ENCODE data around the gene CYSLTR2.
"Not testable (repeated sequence)": the region's sequence is repeated elsewhere in the genome, so short reads cannot be mapped to it uniquely, and the experiment has no call there.

CYSLTR2 gene

GRCh38 chr13:48693998-48694397 is 40.3 kb downstream of the CYSLTR2 start:
- DNase-seq (ENCODE audit: low read depth in 2 of 2): no peak

DNA sequence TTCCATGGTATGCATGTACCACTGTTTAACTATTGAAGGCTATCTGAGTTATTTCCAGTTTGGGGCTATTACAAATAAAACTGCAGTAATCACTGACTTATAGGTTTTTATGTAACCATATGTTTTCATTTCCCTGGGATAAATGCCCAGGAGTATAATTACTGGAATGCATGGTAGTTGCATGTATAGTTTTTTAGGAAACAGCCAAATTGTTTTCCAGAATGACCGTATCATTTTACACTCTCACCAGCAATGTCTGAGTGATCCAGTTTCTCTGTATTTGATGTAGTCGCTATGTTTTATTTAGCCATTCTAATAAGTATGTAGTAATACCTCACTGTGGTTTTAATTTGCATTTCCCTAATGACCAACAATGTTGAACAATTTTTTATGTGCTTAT is 42.0 kb downstream of the CYSLTR2 start:
- no peak for DNase-seq (ENCODE audit: low read depth in 2 of 2)

DNA sequence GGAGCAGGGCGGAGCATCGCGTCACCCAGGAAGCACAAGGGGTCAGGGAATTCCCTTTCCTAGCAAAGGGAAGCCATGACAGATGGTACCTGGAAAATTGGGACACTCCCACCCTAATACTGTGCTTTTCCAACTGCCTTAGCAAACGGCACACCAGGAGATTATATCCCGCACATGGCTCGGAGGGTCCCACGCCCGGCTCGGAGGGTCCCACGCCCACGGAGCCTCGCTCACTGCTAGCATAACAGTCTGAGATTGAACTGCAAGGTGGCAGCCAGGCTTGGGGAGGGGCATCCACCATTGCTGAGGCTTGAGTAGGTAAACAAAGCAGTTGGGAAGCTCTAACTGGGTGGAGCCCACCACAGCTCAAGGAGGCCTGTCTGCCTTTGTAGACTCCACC is 42.9 kb downstream of the CYSLTR2 start:
- not testable (repeated sequence) for DNase-seq (ENCODE audit: low read depth in 2 of 2)

GRCh38 chr13:48707405-48707804 is 53.7 kb downstream of the CYSLTR2 start:
- no peak for DNase-seq (ENCODE audit: low read depth in 2 of 2)

GRCh38 chr13:48708764-48709163 is 55.0 kb downstream of the CYSLTR2 start:
- no peak for DNase-seq (ENCODE audit: low read depth in 2 of 2)

- DNase-seq (ENCODE audit: low read depth in 2 of 2): no peak
Measured at GRCh38 chr13:48709213-48709612, 55.5 kb downstream of the CYSLTR2 start.

DNA sequence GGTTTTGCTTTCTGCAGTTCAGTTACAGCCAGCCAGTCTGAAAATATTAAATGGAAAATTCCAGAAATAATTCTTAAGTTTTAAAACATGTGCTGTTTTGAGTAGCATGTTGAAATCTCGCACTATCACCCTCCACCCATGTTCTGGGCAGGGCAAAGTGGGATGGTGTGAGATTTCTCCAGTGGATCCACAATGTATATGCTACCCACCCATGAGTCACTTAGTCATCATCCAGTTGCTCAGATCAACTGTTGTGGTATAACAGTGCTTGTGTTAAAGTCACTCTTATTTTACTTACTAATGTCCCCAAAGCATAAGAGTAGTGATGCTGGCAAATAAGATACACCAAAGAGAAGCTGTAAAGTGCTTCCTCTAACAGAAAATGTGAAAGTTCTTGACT is 56.4 kb downstream of the CYSLTR2 start:
- no peak for DNase-seq (ENCODE audit: low read depth in 2 of 2)

GRCh38 chr13:48712141-48712540 is 58.4 kb downstream of the CYSLTR2 start:
- no peak for DNase-seq (ENCODE audit: low read depth in 2 of 2)

- DNase-seq (ENCODE audit: low read depth in 2 of 2): no peak
Measured at GRCh38 chr13:48715977-48716376, 62.2 kb downstream of the CYSLTR2 start.

- DNase-seq (ENCODE audit: low read depth in 2 of 2): no peak
Measured at GRCh38 chr13:48720621-48721020, 66.9 kb downstream of the CYSLTR2 start.

- no peak for DNase-seq (ENCODE audit: low read depth in 2 of 2)
Measured at GRCh38 chr13:48723168-48723567, 69.4 kb downstream of the CYSLTR2 start.

DNA sequence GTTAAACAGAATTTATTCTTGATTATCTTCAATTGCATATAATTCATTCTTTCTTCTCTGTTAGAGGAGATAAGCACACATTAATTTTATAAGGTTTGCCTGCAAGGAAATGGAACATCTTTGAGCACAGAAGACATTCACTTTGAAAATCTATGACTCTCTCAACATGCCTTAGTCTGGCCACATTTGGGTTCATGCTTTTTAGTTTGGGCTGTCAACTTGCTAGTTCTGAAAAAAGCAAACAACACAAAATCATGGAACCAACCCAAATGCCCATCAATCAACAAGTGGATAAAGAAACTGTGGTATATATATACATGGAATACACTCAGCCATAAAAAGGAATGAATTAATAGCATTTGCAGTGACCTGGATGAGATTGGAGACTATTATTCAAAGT is 71.5 kb downstream of the CYSLTR2 start:
- no peak for DNase-seq (ENCODE audit: low read depth in 2 of 2)

GRCh38 chr13:48726711-48727110 is 73.0 kb downstream of the CYSLTR2 start:
- no peak for DNase-seq (ENCODE audit: low read depth in 2 of 2)

GRCh38 chr13:48727241-48728011 is 73.7 kb downstream of the CYSLTR2 start:
- no peak for DNase-seq (ENCODE audit: low read depth in 2 of 2)

DNA sequence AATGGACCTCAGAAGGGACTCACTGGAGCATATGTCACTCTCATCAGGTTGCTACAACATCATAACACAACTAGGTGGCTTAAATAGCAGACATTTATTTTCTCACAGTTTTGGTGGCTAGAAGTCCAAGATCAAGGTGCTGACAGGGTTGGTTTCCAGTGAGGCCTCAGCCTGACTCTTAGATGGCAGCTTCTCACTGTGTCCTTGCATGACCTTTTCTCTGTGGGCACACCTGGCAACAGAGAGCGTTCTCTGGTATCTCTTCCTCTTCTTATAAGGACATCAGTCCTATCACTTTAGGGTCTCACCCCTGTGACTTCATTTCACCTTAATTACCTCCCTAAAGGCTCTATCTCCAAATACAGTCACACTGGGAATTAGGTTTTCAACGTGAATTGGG is 74.5 kb downstream of the CYSLTR2 start:
- no peak for DNase-seq (ENCODE audit: low read depth in 2 of 2)

DNA sequence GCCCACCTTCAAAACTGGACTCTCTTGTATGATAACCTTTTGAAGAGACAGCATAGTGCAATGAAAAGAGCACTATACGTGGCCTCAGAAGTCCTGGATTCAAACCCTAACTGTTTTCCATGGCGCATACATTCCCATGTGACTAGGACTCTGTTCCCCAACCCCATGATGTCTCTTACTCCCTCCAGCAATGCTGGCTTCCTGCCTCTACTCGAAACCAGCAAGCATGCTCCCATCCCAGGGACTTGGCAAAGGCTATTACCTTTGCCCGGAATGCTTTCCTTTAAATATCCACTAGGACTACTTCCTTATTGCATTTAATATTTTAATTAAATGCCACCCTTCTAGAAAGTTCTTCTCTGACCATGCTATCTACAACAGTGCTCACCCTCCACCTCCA is 75.1 kb downstream of the CYSLTR2 start:
- DNase-seq (ENCODE audit: low read depth in 2 of 2): no peak

GRCh38 chr13:48729856-48730255 is 76.1 kb downstream of the CYSLTR2 start:
- no peak for DNase-seq (ENCODE audit: low read depth in 2 of 2)

DNA sequence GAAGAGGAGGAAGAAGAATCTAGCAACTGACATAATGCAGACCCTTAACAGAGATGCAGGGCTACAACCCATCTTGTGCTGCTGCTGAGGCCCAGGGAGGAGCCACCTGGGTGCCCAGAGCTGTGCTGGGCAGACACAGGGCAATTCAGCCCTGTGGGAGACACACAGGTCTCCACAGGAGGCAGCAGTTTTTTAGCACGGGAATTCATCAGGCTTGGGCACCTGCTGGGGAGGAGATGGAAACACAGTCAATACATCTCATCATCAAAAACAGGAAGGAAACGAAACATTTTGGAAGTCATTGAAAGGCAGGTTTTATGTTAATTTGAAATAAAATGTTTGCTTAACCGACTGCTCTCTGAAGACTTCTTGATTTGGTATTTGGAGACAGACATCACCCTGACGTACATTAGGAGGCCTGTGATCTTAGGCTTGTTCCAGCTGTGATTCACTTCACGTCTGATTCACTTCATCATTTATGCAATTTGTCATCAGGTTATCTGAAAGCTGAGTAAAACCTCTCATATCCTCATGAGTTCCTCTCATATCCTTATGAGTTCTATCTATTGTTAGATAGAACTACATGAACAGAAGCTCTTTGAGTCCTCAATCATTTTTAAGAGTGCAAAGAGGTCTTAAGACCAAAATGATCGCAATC is 77.4 kb downstream of the CYSLTR2 start:
- no peak for DNase-seq (ENCODE audit: low read depth in 2 of 2)

DNA sequence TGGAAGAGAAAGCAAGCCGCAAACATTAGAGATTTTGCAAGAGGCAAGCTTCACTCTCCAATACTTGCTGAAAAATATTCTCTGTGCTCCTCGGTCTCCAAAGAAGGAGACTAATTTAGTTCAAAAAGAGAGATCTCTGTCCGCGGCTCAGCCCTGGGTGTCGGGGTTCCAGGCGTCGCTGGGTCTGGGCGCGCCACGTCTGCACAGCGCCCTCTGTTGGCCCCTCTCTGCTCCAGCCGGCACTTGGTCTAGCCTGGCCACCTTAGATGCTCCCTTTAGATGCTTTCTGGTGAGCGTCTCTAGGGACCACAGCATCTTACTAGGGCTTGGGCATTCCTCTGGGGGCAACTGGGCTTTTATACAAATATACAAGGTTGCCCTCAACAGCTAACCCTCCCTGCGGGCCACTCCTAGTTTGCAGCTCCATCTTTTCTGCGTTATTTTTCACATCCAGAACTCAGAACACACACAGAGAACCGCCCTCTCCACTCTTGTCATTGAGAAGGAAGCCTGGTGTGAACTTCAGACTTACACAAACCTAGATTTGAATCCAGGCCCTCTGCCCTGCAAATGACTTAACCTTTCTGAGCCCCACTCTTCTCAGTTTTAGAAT is 78.3 kb downstream of the CYSLTR2 start:
- DNase-seq (ENCODE audit: low read depth in 2 of 2): peak; percentile 9 to 40

DNA sequence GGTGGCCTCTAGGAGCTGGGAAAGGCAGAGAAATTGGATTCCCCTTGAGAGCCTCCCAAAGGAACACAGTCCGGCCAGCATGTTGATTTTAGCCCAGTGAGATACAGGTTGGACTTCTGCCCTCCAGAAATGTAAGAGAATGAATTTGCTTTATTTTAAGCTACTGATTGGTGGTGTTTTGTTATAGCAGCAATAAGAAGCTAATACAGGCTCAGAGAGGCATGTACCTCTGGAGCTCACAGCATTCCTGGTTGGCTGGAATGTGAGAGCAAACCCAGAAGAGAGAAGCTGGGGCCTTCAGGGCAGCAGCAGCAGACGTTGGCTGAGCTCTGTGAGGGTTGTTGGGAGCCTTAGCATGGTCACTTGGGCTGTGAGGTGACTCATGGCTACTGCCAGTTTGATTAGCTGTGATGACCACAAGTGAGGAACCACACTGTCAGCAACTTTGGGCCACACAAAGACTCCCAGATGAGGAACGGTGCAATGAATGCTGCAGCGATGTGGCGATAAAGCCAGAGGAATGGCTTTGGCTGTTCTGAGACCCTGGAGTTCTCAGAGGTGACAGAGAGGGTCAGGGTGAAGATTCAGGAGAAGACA is 80.1 kb downstream of the CYSLTR2 start:
- no peak for DNase-seq (ENCODE audit: low read depth in 2 of 2)

DNA sequence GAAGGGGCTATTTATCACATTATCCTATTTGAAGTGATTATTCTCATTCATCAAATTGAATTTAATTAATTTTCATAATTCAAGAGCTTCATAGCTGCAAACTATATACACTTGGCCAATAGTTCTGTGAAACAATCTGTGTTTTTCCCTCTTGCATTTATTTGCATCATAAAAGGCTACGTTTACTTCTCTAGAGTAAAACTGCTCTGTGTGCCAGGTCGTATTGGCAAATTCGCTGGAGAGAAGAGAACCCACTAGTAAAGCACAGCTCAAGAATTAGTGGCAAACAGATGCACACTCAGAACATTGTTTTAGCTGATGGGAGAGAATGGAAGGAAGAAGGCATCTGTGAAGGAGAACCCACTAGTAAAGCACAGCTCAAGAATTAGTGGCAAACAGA is 81.8 kb downstream of the CYSLTR2 start:
- DNase-seq (ENCODE audit: low read depth in 2 of 2): no peak

GRCh38 chr13:48737689-48738088 is 84.0 kb downstream of the CYSLTR2 start:
- DNase-seq (ENCODE audit: low read depth in 2 of 2): no peak

DNA sequence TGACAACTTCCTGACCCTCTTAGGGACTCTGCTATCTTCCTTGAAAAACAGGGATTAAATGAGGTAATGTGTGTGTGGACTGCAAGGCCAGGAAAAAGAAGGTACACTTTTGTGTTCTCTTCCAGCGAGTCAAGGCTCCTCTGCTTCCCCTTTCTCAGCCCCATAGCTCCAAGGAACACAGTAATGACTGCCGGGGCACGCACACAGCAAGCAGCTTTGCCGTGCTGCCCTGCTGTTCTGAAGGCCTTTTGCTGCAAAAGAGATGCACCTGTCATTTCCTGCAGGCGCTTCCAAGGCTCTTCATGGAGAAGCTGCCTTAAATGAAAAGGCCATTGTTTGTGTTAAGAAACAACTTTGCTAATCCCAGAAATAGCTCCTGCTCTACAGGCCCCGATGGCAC is 84.6 kb downstream of the CYSLTR2 start:
- no peak for DNase-seq (ENCODE audit: low read depth in 2 of 2)
